ENCODE results near the gene ZNF276.

DNA sequence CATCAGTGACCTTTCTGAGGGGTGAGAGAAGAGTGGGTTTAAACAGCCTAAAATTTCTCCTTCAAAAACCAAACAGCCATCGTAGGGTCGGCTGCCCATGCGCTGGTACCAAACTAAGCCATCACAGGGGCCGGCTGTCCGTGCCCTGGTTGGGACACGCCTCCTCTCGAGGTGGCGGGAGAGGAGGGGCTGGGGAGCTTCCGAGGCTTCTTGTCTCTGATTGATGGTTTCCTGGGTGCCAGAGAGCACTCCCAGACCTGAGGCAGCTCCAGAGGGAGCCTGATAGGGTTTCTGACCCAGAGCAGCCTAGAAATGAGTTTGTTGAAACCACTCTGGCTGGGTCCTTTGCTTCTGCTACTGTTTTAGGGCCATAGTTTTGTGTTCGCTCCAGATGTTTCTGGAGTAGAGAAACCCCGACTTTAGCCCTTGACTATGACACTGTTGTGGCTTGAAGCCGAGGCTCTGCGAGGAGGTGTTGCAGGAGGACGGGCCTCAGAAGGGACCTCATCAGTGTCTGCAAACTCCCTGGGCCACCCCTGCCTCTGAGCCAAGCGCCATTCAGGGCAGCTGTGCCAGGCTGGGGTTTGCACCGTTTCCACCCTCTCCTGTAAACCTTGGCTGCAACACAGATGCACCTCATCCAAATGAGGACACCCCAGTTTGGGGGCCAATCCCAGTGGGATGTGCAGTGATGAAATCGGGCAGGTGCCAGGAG lies 6.2 kb downstream of the ZNF276 start:
- TF ChIP-seq ZNF274 (IDR thresholded peaks at IDR 0.05; ENCODE audit: low read depth, low read length) (no peak), YY1 (IDR thresholded peaks at IDR 0.05; ENCODE audit: insufficient read depth, insufficient read length) (no peak)
